ENCODE data around the gene RAB5IF.
A peak's percentile ranks its signal among the peaks of the same experiment; 100 is the strongest.

Gene RAB5IF

GRCh38 chr20:36585410-36586125 lies 20.0 kb upstream of the RAB5IF start:
- Histone ChIP-seq H3K27me3 (ENCODE audit: control insufficient read depth, insufficient read depth, low read length) (no peaks in the 10 kb centered on the region), H3K4me3 (ENCODE audit: low read length) (no peak overlapping the region), H3K36me3 (ENCODE audit: control insufficient read depth, insufficient read depth, low read length) (peaks cover 2% of the 10 kb centered on the region), H3K9me3 (ENCODE audit: control insufficient read depth, insufficient read depth, low read length) (no peaks in the 10 kb centered on the region), H3K27ac (ENCODE audit: low read length) (peak overlapping the region; percentile 84), H3K4me1 (ENCODE audit: control insufficient read depth, insufficient read depth, low read length) (peaks cover 5% of the 10 kb centered on the region; the same call in 1 of the 2 replicates)
- DNase-seq (ENCODE audit: low read depth, low spot score) = no peak
- no CpG with 5 or more reads among the region's 8 CpGs for WGBS (ENCODE audit: insufficient coverage, insufficient read length)

GRCh38 chr20:36587388-36588070 lies 18.1 kb upstream of the RAB5IF start:
- no peak for DNase-seq (ENCODE audit: low read depth, low spot score)
- Histone ChIP-seq H3K27ac (ENCODE audit: low read length) (no peak overlapping the region), H3K4me1 (ENCODE audit: control insufficient read depth, insufficient read depth, low read length) (peaks cover 5% of the 10 kb centered on the region; the same call in 1 of the 2 replicates), H3K4me3 (ENCODE audit: low read length) (no peak overlapping the region), H3K27me3 (ENCODE audit: control insufficient read depth, insufficient read depth, low read length) (no peaks in the 10 kb centered on the region), H3K9me3 (ENCODE audit: control insufficient read depth, insufficient read depth, low read length) (no peaks in the 10 kb centered on the region), H3K36me3 (ENCODE audit: control insufficient read depth, insufficient read depth, low read length) (peaks cover 6% of the 10 kb centered on the region)
- no CpG with 5 or more reads among the region's 3 CpGs for WGBS (ENCODE audit: insufficient coverage, insufficient read length)

- no peak for DNase-seq (ENCODE audit: low read depth, low spot score)
- Histone ChIP-seq H3K27ac (ENCODE audit: low read length) (no peak overlapping the region), H3K27me3 (ENCODE audit: control insufficient read depth, insufficient read depth, low read length) (no peaks in the 10 kb centered on the region), H3K4me3 (ENCODE audit: low read length) (no peak overlapping the region), H3K4me1 (ENCODE audit: control insufficient read depth, insufficient read depth, low read length) (no peaks in the 10 kb centered on the region; the same call in 1 of the 2 replicates), H3K36me3 (ENCODE audit: control insufficient read depth, insufficient read depth, low read length) (peaks cover 10% of the 10 kb centered on the region), H3K9me3 (ENCODE audit: control insufficient read depth, insufficient read depth, low read length) (no peaks in the 10 kb centered on the region)
- WGBS (ENCODE audit: insufficient coverage, insufficient read length) = no CpG with 5 or more reads among the region's 5 CpGs
These were observed 14.3 kb upstream of the RAB5IF start for GRCh38 chr20:36591281-36591680.

- no peak overlapping the region for H3K27ac ChIP-seq (ENCODE audit: low read length)
- 100% methylated on average over 1 of the region's 9 CpGs for WGBS (ENCODE audit: insufficient coverage, insufficient read length)
- H3K4me3 ChIP-seq (ENCODE audit: low read length) = no peak overlapping the region
- H3K36me3 ChIP-seq (ENCODE audit: control insufficient read depth, insufficient read depth, low read length) = peaks cover 10% of the 10 kb centered on the region
- H3K4me1 ChIP-seq (ENCODE audit: control insufficient read depth, insufficient read depth, low read length) = no peaks in the 10 kb centered on the region; the same call in 1 of the 2 replicates
- no peaks in the 10 kb centered on the region for H3K27me3 ChIP-seq (ENCODE audit: control insufficient read depth, insufficient read depth, low read length)
- H3K9me3 ChIP-seq (ENCODE audit: control insufficient read depth, insufficient read depth, low read length) = no peaks in the 10 kb centered on the region
- DNase-seq (ENCODE audit: low read depth, low spot score) = no peak
These were observed 13.5 kb upstream of the RAB5IF start for GRCh38 chr20:36591854-36592641.

- DNase-seq (ENCODE audit: low read depth, low spot score) = no peak
- peaks cover 10% of the 10 kb centered on the region for H3K36me3 ChIP-seq (ENCODE audit: control insufficient read depth, insufficient read depth, low read length)
- no peaks in the 10 kb centered on the region for H3K27me3 ChIP-seq (ENCODE audit: control insufficient read depth, insufficient read depth, low read length)
- no peaks in the 10 kb centered on the region; the same call in none of the 2 replicates for H3K4me1 ChIP-seq (ENCODE audit: control insufficient read depth, insufficient read depth, low read length)
- H3K4me3 ChIP-seq (ENCODE audit: low read length) = no peak overlapping the region
- WGBS (ENCODE audit: insufficient coverage, insufficient read length) = no CpG with 5 or more reads among the region's 5 CpGs
- H3K9me3 ChIP-seq (ENCODE audit: control insufficient read depth, insufficient read depth, low read length) = no peaks in the 10 kb centered on the region
- H3K27ac ChIP-seq (ENCODE audit: low read length) = no peak overlapping the region
These were observed 12.1 kb upstream of the RAB5IF start for GRCh38 chr20:36593347-36593929.

GRCh38 chr20:36599912-36600345 lies 5.7 kb upstream of the RAB5IF start:
- no peak for DNase-seq (ENCODE audit: low read depth, low spot score)
- no peaks in the 10 kb centered on the region for H3K9me3 ChIP-seq (ENCODE audit: control insufficient read depth, insufficient read depth, low read length)
- no peak overlapping the region for H3K4me3 ChIP-seq (ENCODE audit: low read length)
- H3K4me1 ChIP-seq (ENCODE audit: control insufficient read depth, insufficient read depth, low read length) = peaks cover 2% of the 10 kb centered on the region
- H3K27me3 ChIP-seq (ENCODE audit: control insufficient read depth, insufficient read depth, low read length) = no peaks in the 10 kb centered on the region
- WGBS (ENCODE audit: insufficient coverage, insufficient read length) = no CpG with 5 or more reads among the region's 5 CpGs
- no peaks in the 10 kb centered on the region for H3K36me3 ChIP-seq (ENCODE audit: control insufficient read depth, insufficient read depth, low read length)
- H3K27ac ChIP-seq (ENCODE audit: low read length) = no peak overlapping the region

- H3K4me1 ChIP-seq (ENCODE audit: control insufficient read depth, insufficient read depth, low read length) = peaks cover 2% of the 10 kb centered on the region
- no peak for DNase-seq (ENCODE audit: low read depth, low spot score)
- no CpG with 5 or more reads among the region's 1 CpG for WGBS (ENCODE audit: insufficient coverage, insufficient read length)
- no peak overlapping the region for H3K27ac ChIP-seq (ENCODE audit: low read length)
- no peaks in the 10 kb centered on the region for H3K27me3 ChIP-seq (ENCODE audit: control insufficient read depth, insufficient read depth, low read length)
- no peak overlapping the region for H3K4me3 ChIP-seq (ENCODE audit: low read length)
- no peaks in the 10 kb centered on the region for H3K9me3 ChIP-seq (ENCODE audit: control insufficient read depth, insufficient read depth, low read length)
- no peaks in the 10 kb centered on the region for H3K36me3 ChIP-seq (ENCODE audit: control insufficient read depth, insufficient read depth, low read length)
These were observed 4.0 kb upstream of the RAB5IF start for GRCh38 chr20:36601540-36601939.

GRCh38 chr20:36604952-36605398 lies 604 bp upstream of the RAB5IF start:
- DNase-seq (ENCODE audit: low read depth, low spot score) = no peak
- H3K4me1 ChIP-seq (ENCODE audit: control insufficient read depth, insufficient read depth, low read length) = peaks cover 2% of the 10 kb centered on the region
- peaks cover 5% of the 10 kb centered on the region; the same call in 1 of the 2 replicates for H3K36me3 ChIP-seq (ENCODE audit: control insufficient read depth, insufficient read depth, low read length)
- no peak overlapping the region for H3K27ac ChIP-seq (ENCODE audit: low read length)
- H3K4me3 ChIP-seq (ENCODE audit: low read length) = no peak overlapping the region
- no CpG with 5 or more reads among the region's 15 CpGs for WGBS (ENCODE audit: insufficient coverage, insufficient read length)
- H3K27me3 ChIP-seq (ENCODE audit: control insufficient read depth, insufficient read depth, low read length) = no peaks in the 10 kb centered on the region
- H3K9me3 ChIP-seq (ENCODE audit: control insufficient read depth, insufficient read depth, low read length) = no peaks in the 10 kb centered on the region

GRCh38 chr20:36606158-36607066 lies 833 bp downstream of the RAB5IF start:
- Histone ChIP-seq H3K9me3 (ENCODE audit: control insufficient read depth, insufficient read depth, low read length) (no peaks in the 10 kb centered on the region), H3K36me3 (ENCODE audit: control insufficient read depth, insufficient read depth, low read length) (peaks cover 5% of the 10 kb centered on the region; the same call in 1 of the 2 replicates), H3K4me3 (ENCODE audit: low read length) (peak overlapping the region; percentile 90), H3K27me3 (ENCODE audit: control insufficient read depth, insufficient read depth, low read length) (no peaks in the 10 kb centered on the region), H3K27ac (ENCODE audit: low read length) (no peak overlapping the region), H3K4me1 (ENCODE audit: control insufficient read depth, insufficient read depth, low read length) (peaks cover 2% of the 10 kb centered on the region)
- no peak for DNase-seq (ENCODE audit: low read depth, low spot score)
- no CpG with 5 or more reads among the region's 31 CpGs for WGBS (ENCODE audit: insufficient coverage, insufficient read length)
